ENCODE results near the gene KIF19.

KIF19 gene

DNA sequence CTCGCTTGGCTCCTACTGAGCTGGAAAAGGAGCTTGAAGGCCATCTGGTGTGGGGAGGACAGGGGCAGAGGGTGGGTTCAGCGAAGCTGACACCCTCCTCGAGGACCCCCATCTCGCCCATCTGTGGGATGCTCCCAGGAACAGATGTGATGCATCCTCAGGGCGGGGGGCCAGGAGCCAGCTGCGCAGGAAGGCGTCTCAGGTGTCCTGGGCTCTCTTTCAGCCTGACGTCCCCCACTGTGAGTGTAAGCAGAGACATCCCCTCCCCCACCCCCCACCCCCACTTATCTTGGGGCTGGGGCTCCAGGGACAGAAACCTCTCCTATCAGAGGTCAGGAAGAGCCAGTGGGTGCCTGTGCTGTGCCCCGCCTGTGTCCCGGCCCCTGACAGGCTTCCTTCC, 16.2 kb downstream of the KIF19 start:
- DNase-seq (ENCODE audit: low spot score), result no peak

DNA sequence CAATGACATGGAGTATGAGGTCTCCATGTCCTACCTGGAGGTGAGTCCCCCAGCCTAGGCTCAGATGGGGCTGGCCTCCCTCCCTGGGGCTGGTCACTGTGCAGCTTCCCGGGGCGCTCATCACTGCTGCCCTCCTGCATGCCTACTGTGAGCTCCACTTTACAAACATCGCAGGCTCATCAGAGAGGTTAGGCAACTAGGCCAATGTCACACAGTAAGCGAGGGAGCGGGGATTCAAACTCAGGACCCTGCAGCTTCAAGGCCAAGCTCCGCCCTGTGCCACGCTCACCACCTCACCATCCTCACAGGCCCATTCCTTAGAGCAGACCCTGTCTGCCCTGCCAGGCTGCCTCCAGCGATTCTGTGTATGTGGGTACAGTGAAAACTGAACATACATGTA, 17.1 kb downstream of the KIF19 start:
- no peak for DNase-seq (ENCODE audit: low spot score)

DNA sequence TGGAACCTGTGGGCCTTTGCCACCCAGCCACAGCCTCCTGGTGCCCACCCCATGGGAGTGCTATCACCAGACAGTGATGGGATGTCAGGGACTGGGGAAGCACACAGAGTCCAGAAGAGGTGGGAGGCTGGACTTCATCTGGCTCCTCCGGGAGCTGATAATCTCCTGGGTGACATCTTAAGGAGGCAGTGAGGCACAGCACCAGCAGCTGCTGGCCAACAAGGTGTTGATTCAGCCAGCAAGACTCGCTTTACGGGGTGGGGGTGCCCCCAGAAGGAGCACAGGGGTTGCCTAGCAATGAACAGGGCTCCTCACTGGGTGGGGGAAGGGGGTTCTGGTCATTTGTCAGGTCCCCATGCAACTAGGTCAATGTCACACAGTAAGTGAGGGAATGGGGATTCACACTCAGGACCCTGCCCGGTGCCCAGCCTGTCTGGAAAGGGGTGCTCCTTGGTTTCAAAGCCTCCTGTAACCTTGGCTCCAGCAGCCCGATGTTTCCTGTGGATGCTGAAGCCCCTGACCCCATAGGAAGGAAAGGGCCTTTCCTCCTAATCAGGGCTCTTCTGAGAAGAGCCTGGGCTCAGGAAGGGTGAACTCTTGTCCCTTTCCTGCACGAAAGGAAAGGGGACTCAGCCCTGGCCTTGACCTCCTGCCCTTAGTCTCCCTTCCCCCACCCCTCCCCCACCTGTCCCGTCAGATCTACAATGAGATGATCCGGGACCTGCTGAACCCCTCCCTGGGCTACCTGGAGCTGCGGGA, 17.7 kb downstream of the KIF19 start:
- no peak for DNase-seq (ENCODE audit: low spot score)

DNA sequence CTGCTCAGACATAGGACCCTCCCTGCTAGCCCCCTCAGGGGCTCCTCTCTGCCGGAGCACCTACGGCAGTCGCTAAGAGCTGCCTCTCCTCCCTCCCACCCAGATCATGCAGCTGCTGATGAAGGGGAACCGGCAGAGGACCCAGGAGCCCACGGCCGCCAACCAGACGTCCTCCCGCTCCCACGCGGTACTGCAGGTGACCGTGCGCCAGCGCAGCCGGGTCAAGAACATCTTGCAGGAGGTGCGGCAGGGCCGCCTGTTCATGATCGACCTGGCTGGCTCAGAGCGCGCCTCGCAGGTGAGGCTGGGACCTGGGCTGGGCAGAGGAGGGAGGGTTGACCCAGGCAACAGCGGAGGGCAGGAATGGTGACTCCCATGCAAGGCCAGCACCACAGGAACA, 18.6 kb downstream of the KIF19 start:
- no peak for DNase-seq (ENCODE audit: low spot score)

DNA sequence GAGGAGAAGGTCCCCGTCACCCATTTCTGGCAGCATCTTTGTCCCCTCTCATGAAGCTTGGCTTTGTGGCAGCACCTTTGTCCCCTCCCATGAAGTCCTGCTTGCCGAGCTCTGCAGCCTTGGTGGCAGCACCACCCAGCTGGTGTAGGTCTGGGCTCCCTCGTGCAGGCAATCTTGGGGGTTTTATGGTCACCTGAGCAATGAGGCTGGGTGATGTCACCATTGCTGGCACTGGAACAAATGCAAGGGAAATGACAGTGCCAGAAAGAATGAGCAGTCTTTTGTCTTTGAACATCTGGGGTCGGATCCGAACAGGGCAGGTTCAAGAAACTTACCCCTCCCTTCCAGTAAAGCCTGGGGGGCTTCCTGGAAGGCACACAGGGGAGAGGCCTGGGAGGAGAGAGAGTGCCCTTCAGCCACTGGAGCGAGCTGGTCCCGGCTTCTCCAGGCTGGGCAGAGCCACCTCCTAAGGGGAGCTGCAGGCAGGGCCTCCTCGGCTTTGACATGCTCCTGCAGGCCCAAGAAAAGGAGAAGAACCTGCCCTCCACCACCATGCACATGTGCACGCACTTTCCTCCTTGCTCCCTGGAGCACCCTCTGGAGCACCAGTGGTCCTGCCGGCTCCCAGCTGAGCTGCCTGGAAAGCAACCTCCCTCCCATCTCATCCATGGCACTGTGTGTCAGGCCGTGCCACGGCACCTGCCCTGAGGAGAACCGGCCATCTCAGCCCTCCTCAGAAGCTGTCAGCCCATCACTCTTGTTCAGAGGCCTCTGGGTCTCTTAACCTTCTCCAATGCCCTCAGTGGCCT, 19.6 kb downstream of the KIF19 start:
- no peak for DNase-seq (ENCODE audit: low spot score)

DNA sequence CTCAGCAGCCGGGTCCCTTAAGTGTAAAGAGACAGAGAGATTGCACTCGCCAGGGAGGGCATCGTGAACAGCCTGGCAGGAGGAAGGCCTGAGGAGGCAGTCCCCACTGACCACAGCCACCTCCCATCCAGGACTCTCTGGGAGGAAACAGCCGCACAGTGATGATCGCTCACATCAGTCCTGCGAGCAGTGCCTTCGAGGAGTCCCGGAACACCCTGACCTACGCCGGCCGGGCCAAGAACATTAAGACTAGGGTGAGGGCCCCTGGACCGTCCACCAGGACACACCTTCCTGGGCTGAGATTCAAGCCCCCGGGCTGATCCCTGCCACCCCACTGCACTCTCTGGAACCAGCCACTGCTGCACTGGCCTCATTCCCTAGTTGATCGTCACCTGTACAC, 21.6 kb downstream of the KIF19 start:
- no peak for DNase-seq (ENCODE audit: low spot score)

DNA sequence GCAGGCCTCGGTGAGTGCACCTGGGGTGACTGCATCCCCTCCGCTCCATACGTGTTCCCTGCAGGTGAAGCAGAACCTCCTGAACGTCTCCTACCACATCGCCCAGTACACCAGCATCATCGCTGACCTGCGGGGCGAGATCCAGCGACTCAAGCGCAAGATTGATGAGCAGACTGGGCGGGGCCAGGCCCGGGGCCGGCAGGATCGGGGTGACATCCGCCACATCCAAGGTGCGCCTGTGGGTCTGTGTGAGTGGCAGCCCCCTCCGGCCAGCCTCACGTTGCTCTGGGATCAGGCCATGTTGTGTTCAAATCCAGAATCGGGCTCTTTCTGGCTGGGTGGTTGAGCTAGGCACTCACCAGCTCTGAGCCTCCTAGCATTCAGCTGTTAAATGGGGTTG, 23.1 kb downstream of the KIF19 start:
- DNase-seq (ENCODE audit: low spot score), result no peak

DNA sequence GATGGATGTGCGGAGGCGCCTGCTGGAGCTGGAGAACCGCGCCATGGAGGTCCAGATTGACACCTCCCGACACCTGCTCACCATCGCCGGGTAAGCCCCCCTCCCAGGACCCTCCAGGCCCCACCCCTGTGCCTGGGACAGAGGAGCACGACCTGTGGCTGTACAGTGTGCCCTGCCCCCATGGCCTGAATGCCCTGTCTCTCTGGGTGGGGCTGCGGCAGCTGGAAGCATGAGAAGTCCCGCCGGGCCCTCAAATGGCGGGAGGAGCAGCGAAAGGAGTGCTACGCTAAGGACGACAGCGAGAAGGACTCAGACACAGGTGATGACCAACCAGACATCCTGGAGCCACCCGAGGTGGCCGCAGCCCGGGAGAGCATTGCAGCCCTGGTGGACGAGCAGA, 24.5 kb downstream of the KIF19 start:
- no peak for DNase-seq (ENCODE audit: low spot score)

DNA sequence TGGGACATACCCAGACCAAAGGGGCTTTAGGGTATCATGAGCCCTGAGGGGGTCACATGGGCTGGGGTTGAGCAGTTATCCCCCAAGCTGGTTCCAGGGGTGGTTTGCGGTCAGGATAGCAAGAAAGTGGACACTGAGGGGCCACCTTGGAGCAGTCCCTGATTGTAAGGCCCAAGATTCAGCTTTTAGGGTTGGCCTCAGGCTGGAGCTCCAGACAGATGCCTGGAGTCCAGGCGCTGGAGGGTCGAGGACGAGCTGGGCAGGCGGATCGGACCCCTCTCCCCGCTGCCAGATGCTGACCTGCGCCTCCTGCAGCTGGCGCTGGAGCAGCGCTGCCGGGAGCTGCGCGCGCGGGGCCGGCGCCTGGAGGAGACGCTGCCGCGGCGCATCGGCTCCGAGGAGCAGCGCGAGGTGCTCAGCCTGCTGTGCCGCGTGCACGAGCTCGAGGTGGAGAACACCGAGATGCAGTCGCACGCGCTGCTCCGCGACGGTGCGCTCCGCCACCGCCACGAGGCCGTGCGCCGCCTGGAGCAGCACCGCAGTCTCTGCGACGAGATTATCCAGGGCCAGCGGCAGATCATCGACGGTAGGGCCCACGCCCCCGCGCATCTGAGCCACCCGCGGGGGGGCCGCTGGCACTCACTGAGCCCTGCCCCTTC, 25.7 kb downstream of the KIF19 start:
- DNase-seq (ENCODE audit: low spot score), result no peak

DNA sequence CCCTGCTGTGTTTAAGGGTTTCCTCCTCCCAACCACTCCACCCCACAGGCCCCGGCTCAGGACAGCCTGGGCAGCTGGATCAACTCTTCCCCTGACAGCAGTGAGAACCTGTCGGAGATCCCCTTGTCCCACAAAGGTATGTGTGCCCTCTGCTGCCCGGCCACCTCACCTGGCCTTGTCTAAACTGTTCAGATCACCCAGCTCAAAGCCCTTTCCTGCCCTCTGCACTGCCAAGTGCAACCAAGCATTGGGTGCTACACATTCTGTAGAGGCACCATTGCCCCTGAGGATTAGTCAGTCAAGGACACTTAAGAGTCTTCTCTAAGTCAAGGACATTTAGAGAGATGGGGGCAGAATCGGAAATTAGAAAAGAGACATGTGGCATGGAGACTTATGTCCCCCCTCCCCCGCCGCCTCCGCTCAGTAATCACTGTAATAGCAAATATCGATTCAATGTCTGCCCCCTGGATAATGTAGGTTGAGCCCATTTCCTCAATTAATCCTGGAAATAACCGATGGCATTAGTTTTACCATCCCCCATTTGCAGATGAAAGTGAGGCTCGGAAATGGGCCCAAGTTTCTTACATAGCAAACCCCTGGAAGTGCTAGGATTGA, 27.5 kb downstream of the KIF19 start:
- DNase-seq (ENCODE audit: low spot score), result no peak

DNA sequence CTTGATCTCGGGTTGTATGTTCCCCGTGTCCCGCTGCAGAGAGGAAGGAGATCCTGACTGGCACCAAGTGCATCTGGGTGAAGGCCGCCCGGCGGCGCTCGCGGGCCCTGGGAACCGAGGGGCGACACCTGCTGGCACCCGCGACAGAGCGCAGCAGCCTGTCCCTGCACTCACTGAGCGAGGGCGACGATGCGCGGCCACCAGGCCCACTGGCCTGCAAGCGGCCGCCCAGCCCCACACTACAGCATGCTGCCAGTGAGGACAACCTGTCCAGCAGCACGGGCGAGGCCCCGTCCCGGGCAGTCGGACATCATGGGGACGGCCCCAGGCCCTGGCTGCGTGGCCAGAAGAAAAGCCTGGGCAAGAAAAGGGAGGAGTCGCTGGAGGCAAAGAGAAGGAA, 28.1 kb downstream of the KIF19 start:
- peak; percentile 42 for DNase-seq (ENCODE audit: low spot score)

DNA sequence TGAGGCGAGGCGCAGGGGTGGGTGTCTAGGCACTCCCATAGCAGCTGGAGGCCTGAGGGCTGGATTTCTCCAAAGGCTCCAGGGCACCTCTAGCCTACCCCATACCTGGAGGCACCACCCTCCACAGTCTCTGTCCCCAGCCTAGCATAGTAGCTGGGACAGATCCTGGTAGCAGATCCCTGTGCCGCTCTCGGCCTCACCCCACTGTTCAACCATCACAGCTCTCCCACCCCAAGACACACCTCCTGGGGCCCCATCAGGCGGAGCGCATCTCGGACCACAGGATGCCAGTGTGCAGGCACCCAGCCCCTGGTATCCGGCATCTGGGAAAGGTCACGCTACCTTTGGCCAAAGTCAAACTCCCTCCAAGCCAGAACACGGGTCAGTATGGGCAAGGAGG, 28.5 kb downstream of the KIF19 start:
- DNase-seq (ENCODE audit: low spot score), result no peak

DNA sequence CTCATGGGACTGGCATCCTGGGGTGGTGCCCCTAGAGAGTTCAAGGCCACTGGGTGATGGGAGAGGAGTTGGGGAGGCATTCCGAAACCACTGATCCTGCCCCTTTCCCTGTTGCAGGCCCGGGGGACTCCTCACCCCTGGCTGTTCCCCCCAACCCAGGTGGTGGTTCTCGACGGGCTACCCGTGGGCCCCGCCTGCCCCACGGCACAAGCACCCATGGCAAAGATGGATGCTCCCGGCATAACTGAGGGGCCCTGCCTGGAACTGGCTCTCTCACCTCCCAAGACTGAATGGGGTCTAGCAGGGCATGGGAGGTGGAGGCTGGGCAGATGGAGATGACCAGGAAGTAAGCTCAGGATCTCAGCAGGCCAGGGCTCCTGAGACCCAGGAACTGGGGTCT, 29.0 kb downstream of the KIF19 start:
- DNase-seq (ENCODE audit: low spot score), result no peak

DNA sequence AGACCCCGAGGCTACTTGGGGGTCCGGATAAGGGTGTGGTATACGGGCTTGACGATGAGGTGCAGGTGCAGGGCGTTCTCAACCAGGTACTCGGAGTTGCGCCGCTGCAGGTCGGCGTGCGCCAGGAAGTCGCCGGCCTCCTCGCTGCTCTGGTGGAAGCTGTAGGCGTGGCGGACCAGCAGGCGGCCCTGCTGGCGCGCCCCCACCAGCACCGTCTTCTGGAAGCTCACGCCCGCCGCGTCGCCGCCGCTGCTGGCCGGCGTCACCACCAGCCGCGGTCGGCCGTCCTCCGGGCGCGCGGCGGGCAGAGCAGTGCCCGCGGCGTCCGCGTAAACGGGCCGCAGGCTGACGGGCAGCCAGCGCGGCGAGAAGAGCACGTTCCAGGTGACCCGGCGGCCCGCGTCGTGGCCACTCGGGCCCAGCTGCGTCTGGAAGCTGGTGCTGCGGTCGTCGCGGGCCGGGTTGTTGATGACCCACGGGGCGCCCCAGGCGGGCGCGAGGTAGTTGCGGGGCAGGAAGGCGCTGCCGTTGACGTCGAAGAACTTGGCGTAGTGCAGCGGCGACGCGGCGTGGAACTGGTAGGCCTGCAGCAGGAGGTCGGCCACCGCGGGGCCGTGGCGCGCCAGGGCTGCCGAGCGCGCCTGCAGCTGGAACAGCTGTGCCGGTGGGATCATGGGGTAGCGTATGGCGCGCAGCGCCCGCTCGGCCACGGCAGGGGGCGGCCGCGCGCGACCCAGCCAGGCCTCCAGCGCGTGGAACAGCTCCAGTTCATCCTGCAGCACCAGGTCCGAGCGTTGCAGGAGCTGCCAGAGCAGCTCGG, 30.8 kb downstream of the KIF19 start:
- no peak for DNase-seq (ENCODE audit: low spot score)

DNA sequence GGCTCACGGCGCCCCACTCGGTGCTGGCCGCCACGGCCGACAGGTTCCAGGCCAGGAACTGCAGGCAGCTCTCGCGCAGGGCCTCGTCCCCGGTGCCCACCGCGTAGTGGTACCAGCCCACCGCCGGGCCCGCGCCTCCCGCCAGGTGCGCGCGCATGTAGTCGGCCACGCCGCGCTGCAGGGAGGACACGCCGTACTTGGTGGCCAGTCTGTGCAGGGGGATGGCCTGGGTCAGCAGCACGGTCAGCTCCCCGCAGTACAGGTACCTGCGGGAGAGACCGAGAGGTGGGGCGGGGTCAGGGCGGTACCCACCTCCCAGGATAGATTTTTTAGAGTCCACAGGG, 31.4 kb downstream of the KIF19 start:
- no peak for DNase-seq (ENCODE audit: low spot score)

DNA sequence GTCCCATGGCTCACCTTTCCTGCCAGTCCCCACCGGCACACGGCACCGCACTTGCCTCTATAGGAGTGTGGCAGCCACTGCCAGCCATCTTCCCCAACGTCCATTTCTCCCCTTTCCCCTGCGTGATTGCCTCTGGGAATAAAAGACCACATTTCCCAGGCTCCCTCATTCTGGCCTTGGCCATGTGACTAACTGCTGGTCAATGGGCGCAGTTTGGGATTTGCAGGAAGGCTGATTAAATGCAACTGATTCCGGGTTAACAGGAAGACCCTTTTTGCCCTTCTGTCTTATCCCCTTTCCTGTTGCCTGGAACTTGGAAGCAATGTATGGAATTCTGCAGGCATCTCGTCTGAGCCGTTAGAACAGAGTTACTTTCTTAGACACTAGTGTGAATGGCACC, 32.7 kb downstream of the KIF19 start:
- DNase-seq (ENCODE audit: low spot score), result no peak

DNA sequence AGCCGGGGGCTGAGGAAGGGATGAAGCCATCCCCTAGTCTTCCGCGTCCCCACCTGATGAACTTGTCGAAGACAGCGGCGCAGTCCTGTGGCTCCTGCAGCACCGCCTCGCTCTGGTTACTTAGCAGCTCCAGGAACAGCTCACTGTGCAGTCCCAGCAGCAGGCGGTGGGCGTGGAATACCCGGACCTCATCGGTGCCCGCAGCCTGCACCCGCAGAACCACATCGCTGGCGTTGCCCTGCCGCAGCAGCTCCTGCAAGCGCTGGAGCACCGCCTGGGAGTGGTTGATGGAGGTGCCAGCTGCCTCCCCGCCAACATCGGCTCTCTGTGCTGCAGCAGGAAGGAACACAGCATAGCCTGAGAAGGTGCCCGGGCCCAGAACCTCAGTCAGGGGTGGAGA, 33.9 kb downstream of the KIF19 start:
- DNase-seq (ENCODE audit: low spot score), result no peak

DNA sequence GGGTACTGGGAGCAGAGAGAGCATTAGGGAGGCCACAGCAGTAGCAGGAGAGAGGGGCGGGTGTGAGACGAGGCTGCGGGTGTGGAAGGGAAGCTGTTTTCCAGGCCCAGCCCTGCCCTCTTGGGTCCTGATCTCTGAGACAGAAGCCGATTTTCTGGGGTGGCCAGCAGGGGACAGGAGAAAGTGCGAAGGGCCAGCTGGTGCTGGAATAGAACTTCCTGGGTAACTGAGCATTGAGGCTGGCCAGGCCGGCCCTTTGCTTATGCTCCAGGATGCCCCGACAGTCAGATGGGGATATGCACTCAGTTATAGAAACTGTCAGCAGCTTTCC, 34.8 kb downstream of the KIF19 start:
- no peak for DNase-seq (ENCODE audit: low spot score)

DNA sequence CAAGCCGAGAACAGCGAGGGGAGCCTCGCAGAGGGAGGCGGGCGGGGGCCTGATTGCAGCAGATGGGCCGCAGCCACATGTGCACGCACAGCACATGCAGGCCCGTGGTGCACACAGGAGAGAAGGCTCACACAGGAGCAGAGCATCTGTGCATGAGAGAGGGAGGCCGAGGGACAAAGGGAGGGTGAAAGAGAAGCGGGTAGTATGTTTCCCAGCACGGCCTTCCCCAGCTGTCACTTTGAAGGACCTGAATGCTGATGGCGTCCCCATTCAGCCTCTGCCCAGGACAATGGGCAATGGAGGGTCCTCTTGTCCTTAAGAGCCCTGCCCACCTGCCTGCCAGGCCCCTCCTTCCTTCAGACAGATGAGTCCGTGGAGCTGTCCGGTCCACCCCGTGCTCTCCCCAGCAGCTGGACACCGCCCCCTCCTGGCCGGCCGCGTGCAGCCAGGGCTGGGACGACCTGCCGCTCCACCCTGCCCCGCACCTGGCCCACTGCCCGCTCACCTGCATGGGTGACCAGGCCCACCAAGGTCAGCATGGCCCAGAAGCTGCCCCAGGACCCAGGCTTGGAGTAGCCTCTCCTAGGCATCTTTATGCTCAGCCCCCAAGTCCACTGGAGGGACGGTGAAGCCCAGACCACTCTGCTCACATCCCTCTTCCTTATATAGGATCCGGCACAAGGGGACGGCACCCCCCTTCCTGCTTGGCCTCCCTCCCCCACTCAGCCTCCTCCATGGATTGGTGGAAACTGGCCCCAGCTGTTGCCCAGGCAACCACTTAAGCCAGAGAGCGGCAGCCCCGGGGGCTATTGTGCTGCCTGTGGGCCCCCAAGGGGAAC, 35.4 kb downstream of the KIF19 start, which contains the start of gene BTBD17:
TSS of gene BTBD17 (minus strand) at position 639 of the 839 bp plus-strand sequence. CDS start at position 590, 49 bp downstream.
- DNase-seq (ENCODE audit: low spot score), result peak; percentile 18

DNA sequence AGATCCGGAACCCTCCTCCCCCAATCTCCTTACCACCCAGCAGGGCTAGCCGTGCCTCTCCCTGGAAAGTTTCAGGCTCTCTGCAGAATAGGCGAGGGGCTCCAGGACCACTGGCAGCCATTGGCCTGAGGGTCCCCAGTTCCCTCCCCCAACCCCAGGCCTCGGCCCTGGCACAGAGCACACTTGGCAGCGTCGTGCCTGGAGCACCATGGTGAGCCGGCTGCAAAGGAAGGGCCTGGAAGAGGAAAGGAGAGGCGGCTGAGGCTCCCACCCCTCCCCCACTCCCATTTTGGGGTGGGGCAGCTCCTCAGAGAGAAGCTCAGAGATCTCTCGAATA, 36.0 kb downstream of the KIF19 start:
- no peak for DNase-seq (ENCODE audit: low spot score)

DNA sequence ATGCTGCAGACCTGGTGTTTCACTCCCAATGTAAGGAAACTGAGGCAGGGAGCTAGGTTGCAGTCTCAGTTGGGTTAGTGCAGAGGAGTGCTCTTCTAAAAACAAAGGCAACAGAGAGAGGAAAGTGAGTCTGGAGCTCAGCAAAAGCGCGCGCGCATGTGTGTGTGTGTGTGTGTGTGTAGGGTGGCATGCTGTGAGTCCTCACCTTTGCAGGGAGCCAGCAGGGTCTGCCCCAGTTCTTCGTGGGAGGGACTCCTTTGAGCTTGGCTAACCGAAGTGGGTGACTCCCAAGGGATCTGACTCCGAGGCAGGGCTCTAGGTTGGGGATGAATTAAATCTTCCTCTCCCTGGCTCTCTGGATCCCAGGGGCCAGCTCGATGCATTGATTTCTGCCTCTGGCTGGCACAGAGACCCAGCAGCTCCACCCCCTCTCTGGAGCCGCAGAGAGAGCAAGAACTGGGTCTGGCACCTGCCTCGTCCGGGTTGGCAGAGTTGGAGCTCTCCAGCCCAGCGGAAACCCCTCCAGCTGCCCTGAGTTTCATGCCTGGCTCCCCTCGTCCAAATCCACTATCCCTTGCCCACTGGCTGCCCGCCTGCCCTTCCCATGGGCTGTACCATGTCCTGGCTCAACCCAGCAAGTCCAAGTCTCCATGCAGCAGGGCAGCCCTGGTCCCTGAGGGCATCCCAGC, 36.9 kb downstream of the KIF19 start:
- no peak for DNase-seq (ENCODE audit: low spot score)
